Inflammatory macrophage treated with lipopolysaccharide for 1 hour (primary cell): ENCODE results near the gene CAND2.
A peak's percentile ranks its signal among the peaks of the same experiment; 100 is the strongest.
"Not testable (repeated sequence)": the region's sequence is repeated elsewhere in the genome, so short reads cannot be mapped to it uniquely, and the experiment has no call there.

Source experiments
- DNase-seq, 2 donors: peaks; one replicate each; pipeline ENCODE4 v3.0.0-alpha.2; 2020 to 2022

The CAND2 gene

DNA sequence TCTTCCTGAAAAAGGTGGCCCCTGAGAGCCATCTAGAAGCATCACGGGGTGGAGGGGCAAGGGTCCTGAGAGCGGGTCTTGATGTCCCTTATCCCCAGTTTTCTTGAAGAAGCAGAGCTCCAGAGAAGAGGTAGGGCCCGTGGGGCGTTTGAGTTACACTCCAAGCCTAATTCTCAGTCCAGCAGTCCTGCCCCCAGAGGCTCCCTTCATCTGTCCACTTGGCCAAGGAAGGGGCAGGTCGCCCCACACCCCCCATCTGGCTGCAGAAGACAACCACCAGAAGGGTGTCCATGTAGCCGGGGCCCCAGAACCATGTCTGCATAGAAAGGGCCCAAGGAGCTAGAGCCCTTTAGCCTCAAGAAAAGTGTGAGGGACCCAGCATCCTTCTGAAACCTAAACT is 70.4 kb downstream of the CAND2 start:
- no peak for DNase-seq

DNA sequence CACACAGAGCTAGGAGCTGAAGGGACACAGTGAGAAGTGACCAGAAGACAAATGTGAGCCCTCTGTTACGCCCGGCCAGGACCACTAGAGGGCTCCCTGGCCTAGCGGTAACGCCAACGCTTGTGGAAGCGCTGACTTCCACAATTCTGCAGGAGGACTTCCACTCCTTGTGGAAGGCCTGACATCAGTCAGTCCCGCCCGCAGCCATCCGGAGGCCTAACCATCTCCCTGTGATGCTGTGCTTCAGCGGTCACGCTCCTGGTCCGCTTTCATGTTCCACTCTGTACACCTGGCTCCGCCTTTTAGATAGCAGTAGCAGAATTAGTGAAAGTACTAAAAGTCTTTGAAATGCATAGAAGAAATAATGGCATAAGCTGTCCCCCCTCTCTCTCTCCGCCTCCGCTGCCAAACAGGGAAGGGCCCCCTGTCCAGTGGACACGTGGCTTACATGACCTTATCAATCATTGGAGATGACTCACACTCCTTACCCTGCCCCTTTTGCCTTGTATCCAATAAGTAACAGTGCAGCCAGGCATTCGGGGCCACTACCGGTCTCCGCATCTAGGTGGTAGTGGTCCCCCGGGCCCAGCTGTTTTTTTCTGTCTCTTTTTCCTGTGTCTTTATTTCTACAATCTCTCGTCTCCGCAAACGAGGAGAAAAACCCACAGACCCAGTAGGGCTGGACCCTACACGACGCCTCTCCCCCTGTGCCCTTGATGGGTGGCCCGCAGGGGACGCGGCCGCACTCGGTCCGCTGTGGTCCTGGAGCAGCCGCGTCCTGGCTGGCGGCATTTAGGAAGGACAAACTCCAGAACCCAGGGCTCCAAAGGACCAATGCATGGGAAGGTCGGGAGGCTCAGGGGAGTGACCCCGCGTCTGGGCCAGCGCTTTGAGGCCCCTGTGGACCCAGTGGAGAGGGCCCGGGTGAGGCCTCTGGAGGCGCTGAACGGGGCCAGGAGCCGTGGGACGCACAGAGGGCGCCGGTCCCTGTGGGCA is 71.9 kb downstream of the CAND2 start:
- peak; percentile 92 to 94 for DNase-seq

DNA sequence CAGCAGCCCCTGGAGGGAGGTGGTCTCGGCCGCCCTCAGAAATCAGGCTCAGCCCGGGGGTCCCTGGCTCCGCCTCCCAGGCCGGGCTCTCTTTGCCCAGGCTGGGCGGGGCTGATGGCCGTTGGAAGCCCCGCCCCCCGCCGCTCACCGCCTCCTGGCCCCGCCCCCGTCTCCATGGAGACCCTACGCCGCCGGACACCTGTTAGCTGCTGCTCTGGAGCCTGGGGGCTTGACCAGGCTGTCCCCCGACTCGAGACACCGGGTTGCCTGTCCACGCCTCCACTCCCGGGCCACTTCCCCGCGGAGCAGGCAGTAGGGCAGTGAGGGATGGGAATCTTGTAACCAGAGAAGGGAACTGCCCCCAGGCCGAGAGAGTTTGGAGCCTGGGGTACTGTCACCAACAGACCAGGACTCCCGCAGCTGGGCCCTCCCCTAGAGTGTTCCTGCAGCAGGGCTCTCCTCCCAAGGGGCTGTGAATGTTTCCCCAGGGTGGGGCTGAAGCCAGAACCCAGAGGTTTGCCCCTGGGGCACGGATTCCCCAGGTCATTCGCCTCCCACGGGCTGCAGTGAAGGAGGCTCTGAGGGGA is 72.6 kb downstream of the CAND2 start:
- DNase-seq = no peak

DNA sequence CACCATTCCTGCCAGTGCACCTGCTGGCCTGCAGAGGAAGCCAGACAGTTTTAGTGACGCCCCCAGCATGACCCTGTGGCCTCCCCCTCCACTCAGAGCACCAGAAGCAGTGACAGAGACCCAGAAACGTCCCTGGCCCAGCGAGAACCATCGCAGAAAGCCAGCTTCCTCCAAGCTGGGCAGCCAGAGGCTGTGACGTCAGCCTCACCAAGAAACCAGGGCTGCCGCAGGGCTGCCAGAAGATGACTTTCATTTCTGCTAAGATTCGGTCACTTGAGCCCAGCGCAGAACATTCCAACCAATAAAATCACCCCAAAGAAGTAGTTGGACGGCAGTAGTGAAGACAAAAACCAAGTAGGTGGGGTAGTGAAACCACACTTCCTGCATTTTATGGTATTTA is 74.5 kb downstream of the CAND2 start:
- DNase-seq = peak; percentile 54 to 59

DNA sequence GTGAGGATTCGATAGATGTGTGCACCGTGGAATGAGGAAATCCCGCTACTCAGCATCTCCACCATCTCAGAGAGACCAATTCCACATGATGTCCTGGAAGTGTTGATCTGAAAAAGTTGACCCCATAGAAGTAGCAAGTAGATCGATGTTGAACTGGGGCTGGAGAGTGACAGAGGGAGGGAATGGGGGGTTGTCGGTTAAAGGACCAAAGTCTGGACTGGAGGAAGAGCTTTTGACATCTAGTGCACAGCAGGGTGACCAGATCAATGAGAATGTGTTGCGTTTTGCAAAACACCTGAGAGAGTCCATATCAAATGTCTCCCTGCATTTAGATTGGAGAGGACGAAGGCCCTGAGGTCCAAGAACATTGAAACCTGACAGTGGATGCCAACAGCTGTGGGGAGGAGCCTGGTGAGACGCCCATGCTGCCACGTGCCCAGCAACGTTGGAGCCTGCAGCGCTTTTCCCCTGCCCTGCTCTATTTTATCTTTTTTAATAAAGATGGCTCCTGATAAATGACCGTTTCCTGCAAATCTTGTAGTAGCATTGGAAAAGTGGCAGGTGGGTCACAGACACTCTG is 75.0 kb downstream of the CAND2 start:
- DNase-seq = no peak

DNA sequence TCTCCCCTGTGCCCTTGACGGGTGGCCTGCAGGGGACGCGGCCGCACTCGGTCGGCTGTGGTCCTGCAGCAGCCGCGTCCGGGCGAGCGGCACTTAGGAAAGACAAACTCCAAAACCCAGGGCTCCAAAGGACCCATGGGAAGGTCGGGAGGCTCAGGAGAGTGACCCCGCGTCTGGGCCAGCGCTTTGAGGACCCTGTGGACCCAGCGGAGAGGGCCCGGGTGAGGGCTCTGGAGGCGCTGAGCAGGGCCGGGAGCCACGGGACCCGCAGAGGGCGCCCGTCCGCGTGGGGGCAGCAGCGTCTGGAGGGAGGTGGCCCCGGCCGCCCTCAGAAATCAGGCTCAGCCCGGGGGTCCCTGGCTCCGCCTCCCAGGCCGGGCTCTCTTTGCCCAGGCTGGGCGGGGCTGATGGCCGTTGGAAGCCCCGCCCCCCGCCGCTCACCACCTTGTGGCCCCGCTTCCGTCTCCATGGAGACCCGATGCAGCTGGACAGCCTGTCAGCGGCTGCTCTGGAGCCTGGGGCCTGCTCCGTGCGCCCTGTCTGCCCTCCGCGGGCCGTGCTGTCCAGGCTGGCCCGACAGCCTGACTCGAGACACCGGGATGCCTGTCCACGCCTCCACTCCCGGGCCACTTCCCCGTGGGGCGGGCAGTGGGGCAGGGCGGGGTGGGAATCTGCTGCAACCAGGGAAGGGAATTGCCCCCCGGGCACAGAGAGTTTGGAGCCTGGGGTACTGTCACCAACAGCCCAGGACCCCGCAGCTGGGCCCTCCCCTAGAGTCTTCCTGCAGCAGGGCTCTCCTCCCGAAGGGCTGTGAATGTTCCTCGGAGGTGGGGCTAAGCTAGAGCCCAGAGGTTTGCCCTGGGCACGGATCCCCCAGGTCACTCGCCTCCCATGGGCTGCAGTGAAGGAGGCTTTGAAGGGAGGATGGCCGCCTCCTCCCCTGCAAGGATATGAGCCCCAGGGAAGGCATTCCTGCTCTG is 79.7 kb downstream of the CAND2 start:
- no peak for DNase-seq

DNA sequence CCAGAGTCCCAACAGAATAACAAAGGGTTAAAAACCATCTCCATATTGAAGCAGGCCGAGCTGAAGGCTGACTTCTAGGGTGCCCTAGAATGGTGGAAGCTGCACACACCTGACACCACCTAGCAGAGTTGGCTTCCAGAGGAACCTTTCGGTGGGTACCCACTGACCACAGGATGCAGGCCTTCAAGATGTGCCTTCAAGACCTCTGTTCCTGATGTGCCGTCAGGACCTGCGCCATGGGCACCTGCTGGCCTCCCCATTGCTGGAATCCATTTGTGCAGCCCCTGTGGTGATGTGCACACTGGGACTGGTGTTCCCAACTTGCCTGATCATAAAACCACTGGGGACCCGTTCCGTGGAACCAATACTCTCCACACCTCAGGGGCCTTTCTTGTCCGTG is 80.6 kb downstream of the CAND2 start:
- no peak for DNase-seq

DNA sequence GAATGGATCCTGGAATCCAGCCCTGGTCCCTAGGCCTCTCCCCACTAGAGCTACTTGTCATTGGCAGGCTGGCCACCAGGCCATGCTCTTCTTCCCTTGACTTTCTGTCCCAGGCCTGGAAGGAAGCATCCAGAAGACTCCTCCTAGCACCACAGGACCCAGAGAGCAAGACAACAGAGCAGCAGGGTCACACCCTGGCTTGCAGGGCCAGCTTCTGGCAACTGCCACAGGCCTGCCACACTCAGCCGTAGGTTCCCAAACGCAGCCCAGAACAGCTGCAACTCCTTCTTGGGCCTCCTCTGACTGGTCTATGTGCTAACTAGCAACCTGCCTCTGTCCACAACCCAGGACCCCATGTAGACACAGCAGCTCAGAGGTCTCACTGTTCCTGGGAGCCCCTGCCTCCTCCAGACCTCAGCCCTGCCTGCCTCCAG is 81.7 kb downstream of the CAND2 start:
- no peak for DNase-seq

DNA sequence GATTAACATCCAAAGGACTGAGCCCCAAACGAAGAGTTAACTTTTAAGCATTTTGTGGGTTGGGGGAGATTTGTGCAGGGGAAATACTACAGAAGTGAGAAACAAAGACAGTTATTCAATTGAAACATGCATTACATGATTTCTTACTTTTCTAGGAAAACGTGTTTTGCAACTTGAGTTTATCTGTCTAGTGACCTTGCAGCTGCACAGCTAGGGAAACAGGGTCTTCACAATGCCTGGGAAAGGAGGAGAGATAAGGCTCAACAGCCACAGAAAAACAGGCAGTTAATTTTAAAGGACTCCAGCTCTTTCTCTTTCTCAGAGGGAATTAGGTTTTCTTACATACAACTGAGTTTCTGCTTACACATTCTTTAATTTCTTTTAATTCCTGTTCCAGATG is 82.3 kb downstream of the CAND2 start:
- not testable (repeated sequence) for DNase-seq

DNA sequence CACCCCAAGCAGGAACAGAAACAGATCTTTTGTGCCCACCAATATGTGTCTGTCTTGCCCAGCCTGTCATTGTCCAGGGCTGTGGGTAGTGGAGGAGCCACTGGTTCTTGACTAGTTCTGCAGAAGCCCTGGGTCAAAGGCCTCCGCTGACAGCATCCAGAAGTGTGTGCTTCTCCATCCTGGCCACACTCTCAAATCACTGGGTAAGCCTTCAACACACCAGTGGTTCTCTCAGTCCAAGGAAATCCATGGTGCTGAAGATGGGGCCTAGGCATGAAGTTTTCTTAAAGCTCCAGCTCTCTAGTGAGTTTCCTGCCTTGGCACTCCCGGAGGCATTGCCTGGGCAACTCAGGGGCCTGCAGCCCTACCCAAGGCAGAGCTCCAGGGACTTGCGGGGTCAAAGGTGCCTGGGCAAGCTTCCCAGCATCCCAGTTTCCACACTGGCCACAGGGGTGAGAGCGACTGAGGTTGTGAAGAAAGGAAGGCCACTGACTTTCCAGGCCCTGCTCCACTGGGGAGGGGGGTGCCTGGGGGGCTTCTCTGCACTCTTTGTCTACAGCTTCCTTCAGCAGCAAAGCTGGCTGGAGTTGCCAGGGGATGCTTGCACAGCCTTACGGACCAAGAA is 82.8 kb downstream of the CAND2 start:
- no peak for DNase-seq

DNA sequence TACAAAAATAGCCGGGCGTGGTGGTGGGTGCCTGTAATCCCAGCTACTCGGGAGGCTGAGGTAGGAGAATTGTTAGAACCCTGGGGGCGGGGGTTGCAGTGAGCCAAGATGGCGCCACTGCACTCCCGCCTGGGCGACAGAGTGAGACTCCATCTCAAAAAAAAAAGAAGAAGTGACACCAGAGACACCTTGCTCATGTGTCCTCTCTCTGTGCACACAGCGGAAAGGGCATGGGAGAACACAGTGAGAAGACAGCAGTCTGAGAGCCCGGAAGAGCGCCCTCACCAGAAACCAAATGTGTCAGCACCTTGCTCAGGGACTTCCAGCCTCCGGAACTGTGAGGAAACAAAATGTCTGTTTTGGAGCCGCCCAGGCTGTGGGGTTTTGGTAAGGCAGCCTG is 85.4 kb downstream of the CAND2 start:
- DNase-seq = not testable (repeated sequence)

DNA sequence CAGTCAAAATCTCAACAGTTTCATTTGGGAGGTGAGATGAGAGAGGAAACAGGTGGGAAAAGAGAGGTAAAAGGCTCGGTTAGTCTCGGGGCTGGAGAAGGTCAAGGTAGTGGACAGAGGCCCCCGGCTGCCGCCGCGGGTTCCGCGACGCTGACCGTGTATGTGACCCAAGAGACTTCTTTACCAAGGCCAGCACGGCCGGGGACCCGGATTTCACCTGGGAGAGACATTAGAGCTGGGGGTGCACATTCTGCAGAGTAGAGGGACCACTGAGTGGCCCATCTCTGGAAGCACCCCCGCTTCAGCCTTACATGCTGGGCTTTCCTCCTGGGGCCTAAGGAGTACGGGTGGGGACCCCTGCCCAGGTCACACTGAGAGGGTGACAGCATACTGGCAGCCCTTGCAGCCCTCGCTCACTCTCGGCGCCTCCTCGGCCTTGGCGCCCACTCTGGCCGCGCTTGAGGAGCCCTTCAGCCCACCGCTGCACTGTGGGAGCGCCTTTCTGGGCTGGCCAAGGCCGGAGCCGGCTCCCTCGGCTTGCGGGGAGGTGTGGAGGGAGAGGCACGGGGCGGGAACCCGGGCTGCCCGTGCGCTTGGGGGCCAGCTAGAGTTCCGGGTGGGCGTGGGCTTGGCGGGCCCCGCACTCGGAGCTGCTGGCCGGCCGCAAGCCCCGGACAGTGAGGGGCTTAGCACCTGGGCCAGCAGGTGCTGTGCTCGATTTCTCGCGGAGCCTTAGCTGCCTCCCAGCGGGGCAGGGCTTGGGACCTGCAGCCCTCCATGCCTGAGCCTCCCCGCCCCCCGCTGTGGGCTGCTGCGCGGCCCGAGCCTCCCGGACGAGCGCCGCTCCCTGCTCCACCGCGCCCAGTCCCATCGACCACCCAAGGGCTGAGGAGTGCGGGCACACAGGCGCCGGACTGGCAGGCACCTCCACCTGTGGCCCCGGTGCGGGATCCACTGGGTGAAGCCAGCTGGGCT is 86.1 kb downstream of the CAND2 start:
- DNase-seq = no peak

DNA sequence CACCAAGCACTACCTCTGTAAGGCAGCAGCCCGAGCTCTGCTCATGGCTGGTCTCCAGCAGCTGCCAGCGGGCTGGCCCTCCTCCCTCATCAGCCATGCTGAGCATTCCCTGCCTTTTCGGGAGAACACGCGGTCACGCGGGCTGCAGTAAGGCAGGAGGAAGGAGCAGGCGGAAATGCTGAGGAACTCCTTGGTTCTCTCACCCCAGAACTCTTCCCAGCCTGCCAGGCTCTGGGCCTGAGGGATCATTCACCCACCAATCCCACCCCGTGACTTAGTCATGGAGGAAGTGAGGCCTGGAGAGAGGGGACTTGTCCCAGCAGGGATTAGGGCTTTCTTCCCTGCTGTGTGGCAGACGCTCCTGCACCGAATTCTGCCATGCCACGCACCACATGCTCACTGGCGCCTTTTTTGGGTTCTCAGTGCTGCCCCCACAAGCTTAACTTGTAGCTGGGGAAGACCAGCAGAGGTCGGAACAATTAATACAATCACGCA is 87.8 kb downstream of the CAND2 start:
- DNase-seq = no peak
